ENCODE measurements around the gene TBXAS1.

Gene TBXAS1

DNA sequence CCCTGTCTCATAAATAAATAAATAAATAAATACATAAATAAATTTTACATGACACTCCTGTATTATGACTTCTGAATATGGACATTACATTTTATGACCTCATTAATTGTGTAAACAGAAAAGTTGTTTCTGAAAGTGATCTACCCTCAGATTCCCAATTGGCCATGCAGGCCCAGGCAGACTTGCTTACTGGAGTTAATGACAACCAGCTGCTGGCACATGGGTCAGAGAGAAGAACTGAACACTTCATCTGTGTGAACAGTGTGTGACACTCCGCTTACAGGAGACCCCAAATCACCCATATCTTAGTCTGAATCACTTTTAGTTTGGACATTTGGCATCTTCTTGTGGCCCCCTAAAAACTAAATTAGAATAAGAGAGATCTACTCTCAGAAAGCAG, 202.3 kb downstream of the TBXAS1 start:
- no peak for DNase-seq

DNA sequence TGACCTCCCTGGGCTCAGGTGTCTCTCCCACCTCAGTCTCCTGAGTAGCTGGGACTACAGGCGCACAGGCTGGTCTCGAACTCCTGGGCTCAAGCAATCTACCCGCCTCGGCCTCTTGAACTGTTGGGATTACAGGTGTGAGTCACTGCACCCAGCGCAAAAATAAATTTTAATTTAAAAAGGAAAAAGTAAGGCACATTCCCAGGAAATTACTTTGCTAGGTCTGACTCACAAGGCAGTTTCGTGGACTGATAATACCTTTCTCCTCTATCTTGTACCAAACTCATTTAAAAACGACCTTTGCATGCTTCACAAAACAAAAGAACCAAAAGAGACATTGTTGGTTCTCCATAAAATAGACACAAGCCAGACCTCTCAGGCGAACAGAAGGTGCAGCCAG, 204.0 kb downstream of the TBXAS1 start:
- DNase-seq = no peak

DNA sequence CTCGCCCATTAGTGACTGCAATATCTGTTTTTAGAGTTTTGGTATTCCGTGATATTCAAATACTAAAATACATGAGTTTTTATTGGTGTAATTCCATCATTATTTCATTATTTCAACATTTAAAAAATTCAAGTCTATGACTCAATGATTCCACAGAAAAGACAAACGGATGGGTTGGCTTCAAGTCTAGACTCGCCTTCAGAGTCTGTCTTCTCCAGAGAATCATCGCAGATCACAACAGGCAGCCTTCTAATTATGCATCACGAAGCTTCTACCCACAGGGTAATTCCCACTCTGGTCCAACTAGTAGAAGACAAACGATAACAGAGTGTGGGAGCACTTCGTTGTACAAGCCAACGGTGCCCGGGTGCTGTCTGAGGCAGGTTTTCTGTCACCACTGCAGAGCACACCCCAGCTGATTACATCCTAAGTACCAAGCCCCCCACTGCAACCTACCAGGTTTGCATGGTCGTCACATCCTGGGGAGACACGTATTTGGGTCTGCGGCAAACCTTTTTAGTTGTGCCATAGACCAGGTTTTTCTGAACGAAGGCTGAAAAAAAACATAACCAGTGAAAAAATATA, 204.8 kb downstream of the TBXAS1 start:
- DNase-seq = no peak

DNA sequence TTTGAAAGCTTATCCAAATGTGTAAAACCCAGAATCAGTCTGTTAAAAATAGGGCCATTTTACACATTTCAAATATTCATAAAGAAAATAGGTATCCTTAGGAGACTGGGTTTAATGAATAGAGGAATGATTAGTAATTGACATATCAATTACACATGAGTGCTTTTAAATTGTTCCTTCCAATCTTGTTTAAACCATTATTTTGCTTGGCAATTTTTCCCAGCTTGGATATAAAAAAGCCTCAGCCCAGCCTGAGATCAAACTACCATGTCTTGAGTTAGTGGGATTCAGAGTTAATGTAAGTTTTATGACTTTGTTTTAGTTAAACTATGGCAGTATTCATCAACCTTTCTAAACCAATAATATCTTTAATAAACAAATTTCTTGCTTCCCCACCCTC, 205.4 kb downstream of the TBXAS1 start:
- DNase-seq = no peak

DNA sequence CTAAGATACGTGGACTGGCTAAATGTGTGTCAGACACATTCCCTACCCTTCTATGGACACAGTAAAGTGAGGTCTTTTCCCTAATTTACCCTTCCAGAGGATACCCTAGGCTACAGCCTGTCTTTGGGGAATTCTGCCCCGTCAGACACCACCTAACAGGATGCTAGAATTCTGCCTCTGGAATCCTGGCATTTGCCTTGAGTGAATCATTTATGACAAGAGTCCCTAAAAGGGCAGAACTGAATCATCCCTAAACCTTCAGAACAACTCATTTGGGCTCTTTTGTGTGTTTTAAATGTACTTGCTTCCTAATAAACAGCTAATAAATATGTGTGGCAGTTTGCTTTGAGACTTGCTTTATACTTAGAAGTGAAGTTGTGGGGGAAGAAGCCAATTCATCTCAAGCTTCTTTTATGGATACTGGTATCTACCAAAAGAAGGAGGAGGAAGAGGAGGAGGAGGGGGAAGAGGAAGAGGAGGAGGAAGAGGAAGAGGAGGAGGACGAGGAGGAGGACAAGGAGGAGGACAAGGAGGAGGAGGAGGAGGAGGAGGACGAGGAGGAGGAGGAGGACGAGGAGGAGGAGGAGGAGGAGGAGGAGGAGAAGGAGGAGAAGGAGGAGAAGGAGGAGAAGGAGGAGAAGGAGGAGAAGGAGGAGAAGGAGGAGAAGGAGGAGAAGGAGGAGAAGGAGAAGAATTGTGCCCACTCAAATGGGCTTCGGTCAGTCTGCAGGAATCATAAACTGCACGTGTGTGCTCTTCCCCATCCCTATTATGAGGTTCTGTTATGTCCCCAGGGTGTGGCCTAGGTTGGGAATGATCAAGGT, 206.5 kb downstream of the TBXAS1 start:
- no peak for DNase-seq

DNA sequence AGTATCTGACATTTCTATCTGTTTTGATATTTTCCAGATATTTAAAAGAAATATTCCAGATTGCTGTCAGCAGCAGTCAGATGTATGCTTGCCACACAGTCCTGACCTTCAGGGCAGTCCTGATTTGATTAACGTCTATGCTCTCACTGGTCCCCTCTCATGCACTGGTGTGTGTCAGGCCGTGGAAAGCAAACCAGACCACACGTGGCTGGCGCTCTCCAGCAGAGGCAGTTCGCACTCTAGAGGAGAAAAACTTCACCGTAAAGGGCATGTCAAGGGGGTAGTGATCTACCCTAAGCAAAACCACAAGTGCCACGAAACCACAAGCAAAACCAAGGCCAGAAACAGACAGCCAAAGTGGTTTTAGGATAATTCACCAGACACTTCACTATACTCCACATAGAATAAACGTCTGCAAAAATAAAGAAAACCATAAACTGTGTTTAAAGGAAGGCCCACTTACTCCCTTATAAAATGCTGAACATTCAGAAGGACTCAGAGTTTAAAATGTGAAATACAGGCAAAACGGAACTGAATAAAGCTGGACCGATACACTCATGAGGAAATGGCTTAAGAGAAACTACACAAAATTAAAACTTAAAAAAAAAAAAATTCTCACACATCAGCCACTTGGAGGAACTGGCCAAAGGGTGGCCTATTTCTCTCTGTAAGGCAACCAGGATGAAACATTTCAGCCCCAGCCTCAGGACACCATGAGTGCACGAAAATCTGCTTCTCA, 207.3 kb downstream of the TBXAS1 start:
- DNase-seq = no peak

DNA sequence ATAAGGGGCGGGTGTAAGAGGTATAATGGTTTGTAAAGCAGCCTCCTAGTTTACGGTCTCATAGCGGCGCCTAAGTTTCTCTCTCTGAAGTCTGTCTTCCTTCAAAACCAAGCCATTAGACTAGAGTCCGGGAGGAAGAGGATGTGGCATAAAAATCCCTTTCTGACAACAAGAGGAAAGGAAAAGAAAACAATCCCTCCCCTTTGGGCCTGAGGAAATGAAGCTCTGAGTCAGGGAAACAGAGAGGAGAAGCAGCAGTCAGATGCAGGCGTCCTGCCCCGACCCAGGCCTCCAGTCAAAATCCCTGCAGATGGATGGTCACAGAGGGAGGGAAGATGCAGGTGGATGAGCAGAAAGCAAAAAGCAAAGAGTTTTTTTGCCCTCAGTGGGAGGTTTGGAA, 210.0 kb downstream of the TBXAS1 start:
- DNase-seq = no peak

DNA sequence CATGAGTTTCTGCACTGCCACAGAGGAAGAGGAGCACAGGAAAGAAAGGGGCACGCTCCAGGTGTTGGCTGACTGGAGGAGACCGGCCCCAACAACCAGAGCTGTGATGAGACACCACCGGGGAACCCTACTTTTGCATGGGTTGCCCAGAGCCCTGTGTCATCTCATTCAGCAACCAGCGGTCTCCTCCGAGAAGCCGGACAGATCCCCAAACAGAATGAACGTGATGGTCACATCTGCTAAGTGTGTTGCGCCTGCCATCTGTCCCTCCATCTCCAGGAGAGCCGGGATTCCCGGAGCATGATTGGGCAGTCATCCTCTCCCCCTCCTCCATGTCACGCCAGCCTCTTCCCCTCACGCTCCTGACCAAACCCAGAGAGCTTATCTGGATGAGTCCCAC, 210.8 kb downstream of the TBXAS1 start:
- DNase-seq = no peak

DNA sequence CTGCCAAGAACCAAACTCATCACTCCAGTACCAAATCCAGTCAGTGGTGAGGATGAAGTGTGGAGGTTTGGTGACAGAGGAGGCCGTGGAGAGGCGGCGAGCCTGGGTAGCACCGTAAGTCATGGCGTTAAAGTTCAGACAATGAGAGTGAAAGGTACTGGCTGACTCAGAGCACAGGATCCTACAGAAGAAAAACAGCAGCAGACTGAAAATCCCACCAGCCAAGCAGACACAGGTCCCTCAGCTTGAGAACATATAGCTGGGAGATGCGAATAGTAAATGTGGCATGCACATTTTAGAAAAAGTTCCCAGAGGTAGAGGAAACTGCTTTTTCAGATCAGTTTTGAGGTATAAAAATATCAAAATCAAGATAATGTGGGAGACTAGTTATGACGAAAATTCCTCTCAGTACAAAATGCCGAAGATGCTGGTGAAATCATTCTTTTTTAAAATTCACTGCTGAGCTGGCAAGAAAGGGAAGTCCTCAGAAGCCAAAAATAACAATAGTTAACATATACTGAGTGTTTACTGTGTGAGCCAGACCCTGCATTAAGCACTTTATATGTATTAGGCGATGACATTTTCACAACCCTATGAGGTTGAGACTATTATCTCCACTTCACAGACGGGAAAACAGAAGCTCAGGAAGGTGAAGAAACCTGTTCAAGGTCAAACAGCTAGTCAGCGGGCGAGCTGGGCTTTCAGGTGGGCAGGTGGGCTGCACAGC, 212.8 kb downstream of the TBXAS1 start:
- DNase-seq = no peak

DNA sequence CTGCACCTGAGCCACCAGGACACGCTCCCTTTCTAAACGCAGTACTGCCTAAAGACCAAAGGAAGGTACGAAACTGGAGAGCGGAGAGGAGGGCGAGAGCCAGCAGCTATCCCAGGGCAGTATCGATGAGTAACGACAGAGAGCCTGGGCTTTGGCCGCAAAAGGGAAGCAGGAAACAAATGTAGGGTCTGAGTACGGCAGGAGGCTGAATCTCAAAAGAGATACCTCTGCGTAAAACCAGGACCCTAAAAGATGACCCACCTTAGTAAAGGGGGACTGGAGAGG, 213.3 kb downstream of the TBXAS1 start:
- DNase-seq = no peak

DNA sequence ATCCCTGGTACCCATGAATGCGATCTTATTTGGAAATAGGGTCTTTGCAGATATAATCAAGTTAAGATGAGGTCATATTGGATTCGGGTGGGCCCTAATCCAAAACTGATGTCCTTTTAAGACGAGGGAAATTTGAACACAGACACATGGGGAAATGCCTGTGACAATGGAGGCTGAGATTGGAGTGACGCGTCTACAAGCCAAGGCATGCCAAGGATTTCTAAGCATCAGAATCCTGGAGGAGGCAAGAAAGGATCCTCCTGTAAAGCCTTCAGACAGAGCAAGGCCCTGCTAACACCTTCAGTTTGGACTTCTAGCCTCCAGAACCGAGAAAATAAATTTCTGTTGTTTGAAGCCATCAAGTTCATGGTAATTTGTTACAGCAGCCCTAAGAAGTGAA, 215.2 kb downstream of the TBXAS1 start:
- no peak for DNase-seq

DNA sequence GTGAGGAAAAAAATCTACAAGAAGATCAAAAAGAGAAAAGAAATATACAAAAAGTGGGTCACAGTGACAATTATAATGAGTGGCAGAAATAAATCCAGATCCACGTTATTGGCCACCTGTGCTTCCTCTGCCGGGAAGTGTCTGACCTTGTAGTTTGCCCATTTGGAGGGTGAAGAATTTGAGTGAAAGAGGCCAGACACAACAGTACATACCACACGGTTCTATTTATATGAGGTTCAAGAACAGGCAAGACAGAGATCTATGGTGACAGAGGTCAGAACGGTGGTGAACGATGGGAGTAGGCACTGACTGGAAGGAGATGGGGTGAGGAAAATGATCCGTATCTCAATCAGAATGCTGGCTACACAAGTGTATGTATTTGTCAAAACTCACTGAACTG, 216.6 kb downstream of the TBXAS1 start:
- DNase-seq = no peak

DNA sequence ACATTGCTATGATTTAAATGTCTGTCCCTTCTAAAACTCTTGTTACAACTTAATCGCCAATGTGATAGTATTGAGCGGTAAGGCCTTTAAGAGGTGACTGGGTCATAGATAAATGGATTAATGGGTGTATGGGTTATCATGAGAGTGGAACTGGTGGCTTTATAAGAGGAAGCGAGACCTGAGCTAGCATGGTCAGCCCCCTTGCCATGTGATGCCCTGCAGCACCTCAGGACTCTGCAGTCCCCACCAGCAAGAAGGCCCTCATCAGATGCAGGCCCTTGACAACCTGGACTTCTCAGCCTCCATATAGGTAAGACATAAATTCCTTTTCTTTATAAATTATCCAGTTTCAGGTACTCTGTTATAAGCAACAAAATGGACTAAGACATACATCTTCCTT, 218.1 kb downstream of the TBXAS1 start:
- DNase-seq = no peak

DNA sequence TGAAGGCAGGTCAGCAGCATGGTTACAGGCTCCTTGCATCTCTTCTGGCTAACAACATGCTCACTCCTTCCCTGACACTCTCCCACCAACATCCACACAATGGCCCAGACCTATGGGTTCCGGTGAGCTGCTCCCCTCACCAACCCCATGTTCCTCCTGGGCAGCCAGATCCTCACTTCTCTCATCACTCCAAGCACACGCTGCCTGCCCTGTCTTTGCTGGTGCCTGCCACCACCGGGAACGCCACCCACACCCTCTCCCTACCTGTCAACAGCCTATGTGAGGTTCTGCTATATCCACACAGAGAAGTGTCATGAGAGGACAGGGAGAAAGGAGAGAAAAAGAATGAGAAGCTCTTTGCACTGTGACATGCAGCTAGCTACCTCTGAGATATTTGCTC, 219.1 kb downstream of the TBXAS1 start:
- DNase-seq = no peak

DNA sequence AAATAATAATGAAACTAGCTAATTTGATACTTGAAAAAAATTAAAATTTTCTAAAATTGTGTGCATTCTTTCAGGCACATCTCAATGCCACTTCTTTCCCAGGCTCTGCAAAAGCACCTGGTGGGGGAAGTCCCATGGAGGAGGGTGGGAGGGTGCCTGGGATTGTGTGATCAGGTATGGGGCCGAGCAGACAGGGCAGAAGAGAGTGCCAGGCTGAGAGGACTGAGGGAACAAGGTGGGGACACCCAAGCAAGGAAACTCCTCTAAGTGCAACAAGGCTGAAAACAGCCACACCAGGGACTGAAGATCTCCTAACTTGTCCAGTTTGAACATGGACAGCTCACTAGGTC, 219.9 kb downstream of the TBXAS1 start:
- DNase-seq = no peak

DNA sequence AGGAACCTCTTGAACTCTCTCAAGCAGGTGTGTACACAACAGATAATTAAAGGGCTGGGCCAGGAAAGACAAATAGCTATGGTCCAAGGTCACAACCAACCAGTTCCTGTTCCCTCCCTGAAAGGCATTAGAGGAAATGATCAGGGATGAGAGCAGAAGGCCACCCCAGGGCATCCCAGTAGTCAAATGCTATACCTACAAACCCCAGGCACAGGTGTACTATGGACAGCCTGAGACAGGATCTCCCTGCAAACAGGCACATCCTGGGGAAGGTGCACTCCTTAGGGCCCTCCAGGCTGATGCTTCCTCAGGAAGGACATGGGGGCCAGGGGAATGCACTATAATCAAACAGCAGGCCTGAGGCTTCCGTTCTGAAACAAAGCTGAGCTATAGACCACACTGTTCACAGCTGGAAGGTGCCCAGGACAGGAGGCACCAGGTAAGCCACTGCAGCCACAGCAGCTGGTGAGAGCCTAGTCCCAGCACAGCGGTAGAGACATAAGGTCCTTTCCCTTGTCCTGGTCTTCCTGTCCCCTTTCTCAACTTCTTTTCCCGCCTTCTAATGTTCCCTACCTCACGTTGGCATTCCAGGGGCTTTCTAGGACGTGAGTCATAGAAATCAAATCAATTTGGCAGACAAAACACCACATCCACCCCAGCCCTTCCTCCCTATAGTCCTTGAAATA, 220.4 kb downstream of the TBXAS1 start:
- DNase-seq = no peak

DNA sequence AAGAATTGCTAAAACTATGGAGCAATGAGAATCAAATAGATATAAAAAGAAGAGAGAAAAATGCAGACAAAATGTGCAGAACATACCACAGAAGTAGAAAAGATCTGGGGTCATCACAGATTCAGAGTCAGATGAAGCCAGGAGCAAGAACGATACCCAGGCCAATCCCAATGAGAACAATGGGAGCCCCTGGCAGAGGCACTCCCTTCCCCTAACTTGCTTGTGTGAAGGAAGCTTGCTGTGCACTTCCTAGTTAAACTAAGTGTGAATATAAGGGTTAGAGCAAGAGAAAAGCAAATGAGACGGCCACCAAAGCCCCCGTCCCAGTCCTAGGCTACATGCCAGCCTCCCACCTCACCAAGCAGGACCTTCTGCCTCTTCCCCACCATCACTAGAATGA, 221.0 kb downstream of the TBXAS1 start:
- DNase-seq = no peak

DNA sequence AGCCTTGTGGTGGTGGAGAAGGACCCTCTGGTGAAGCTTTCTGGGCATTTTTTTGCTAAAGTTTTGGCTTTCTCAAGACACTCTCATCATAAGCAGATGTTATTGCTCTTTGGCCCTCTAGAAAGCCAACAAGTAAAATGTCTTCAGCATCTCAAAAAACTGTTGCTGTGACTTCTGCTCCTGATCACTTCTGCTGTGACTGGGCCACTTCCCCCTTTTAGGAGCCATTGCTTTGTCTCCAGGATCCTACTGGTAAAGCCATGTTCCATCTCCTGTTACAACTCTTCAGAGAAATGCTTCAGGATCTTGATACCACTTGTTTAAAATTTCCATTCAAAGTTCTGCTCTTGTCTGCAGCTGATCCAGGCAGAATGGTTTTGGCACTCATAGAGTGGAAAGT, 222.8 kb downstream of the TBXAS1 start:
- DNase-seq = no peak

DNA sequence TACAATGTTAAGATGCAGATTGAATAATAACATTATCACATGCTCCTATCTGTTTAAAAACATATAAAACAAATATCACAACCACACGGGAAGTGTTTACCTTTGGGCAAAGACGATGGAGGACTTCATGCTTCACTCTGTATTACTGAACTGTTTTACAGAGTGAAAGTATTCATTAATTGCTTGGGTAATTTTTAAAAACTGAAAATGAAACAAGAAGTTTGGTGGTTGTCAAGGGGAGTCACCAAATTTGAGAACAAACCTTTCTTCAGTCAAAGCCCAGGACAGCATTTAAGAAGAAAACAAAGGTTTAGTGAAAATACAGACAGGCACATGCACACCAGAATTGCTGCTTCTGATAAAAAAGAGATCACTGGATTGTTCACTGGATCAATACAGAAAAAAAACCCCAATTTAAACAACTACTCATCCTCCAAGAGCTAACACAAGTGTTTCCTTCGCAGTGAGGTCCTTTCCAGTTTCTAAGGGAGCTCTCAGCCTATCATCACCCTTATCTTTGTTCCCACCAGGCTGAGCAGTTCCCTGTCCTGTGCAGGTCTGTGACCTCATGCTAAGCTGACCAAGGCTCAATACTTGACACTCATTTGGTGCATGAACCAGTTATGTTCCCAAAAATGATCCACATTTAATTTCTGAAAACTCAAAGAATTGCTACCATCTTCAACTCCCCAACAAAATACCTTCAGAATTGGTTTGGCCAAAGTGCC, 224.9 kb downstream of the TBXAS1 start:
- no peak for DNase-seq

DNA sequence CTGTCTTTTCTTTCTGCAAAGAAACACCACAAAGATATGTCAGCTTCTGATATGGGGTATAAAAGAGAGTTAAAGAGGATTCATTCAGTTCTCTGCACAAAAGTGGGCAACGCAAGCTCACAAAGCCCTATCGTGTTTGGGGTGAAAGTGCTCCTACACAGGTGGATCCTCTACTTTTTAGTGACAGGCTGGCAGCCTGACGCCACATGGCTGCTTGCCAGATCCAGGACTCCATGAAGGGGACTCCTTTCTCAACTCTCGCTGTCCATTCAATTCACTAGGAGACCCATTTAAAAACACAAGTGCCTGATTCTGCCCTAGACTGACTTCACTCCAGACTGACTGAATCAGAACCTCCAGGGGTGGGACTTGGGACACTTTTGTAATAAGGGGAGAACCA, 225.7 kb downstream of the TBXAS1 start:
- no peak for DNase-seq

DNA sequence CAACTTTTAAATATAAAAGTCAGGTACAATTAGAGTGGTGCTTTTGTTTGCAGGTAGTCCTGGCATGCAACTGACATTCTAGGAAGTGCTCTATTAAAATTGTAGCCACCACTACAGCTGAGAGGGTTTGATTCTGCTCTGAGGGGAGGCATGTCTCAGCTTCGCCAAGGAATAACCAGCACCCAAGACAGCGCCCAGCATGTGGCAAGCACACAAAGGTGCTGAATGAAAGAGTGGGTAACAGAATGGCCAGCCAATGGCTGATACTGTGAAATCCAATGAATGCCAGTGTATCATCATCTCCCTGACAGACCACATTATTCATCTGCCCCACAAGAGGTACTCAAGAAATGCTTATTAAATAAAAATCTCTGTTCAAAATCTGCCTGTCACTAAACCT, 226.8 kb downstream of the TBXAS1 start:
- no peak for DNase-seq

DNA sequence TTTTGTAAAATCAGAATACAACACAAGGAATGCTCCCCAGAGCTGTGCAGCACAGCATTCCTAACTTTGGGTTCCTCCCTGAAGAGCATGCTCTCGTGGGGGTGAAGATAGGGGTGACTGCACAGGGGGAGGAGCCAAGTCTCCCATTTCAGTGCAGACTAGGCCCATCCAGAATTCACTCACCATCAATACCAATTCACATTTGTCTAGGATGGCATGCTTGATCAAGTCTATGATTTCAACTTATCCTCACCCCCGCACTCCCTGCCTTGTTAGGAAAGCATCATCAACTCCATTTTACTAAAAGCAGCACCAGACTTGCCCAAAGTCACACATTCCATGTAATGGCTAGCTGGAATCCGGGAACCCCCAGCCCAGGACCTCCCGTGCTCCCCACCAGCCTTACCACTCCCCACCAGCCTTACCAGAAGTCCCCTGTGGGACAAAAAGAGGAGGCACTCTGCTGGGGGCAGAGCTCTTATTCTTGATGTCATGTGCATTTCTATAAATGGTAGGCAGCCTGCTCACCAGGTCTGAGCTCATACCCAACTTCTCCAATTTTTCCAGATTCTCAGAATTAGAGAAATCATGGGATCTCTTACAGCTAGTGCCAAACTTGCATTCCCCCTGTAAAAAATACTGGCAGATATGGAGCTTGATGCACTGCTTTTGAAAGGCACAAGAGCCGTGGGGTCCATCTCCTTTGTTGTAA, 227.5 kb downstream of the TBXAS1 start:
- no peak for DNase-seq

Measured in CD4-positive, alpha-beta T cell treated with Interleukin-4 for 1 hour (primary cell).